Measurements from ENCODE around the gene RBM19.

RBM19 gene

GRCh38 chr12:113804961-113805600 is 161.0 kb downstream of the RBM19 start:
- no peak for DNase-seq (ENCODE audit: low read depth, low spot score)

GRCh38 chr12:113803759-113804140 is 162.4 kb downstream of the RBM19 start:
- no peak for DNase-seq (ENCODE audit: low read depth, low spot score)

GRCh38 chr12:113802966-113803758 is 163.0 kb downstream of the RBM19 start:
- no peak for DNase-seq (ENCODE audit: low read depth, low spot score)

- no peak for DNase-seq (ENCODE audit: low read depth, low spot score)
Measured at GRCh38 chr12:113802000-113802749, 163.9 kb downstream of the RBM19 start.

- DNase-seq (ENCODE audit: low read depth, low spot score): no peak
Measured at GRCh38 chr12:113800201-113800600, 165.9 kb downstream of the RBM19 start.

- no peak for DNase-seq (ENCODE audit: low read depth, low spot score)
Measured at GRCh38 chr12:113798552-113798951, 167.6 kb downstream of the RBM19 start.

GRCh38 chr12:113797535-113797868 is 168.6 kb downstream of the RBM19 start:
- DNase-seq (ENCODE audit: low read depth, low spot score): no peak

- no peak for DNase-seq (ENCODE audit: low read depth, low spot score)
Measured at GRCh38 chr12:113796852-113797534, 169.1 kb downstream of the RBM19 start.

GRCh38 chr12:113796066-113796827 is 169.9 kb downstream of the RBM19 start:
- no peak for DNase-seq (ENCODE audit: low read depth, low spot score)

- no peak for DNase-seq (ENCODE audit: low read depth, low spot score)
Measured at GRCh38 chr12:113795445-113795844, 170.7 kb downstream of the RBM19 start.

GRCh38 chr12:113794774-113795173 is 171.4 kb downstream of the RBM19 start:
- DNase-seq (ENCODE audit: low read depth, low spot score): no peak

- DNase-seq (ENCODE audit: low read depth, low spot score): no peak
Measured at GRCh38 chr12:113793250-113793649, 172.9 kb downstream of the RBM19 start.

- DNase-seq (ENCODE audit: low read depth, low spot score): no peak
Measured at GRCh38 chr12:113792450-113792849, 173.7 kb downstream of the RBM19 start.

- no peak for DNase-seq (ENCODE audit: low read depth, low spot score)
Measured at GRCh38 chr12:113788020-113788856, 177.9 kb downstream of the RBM19 start.

- DNase-seq (ENCODE audit: low read depth, low spot score): no peak
Measured at GRCh38 chr12:113786107-113786506, 180.0 kb downstream of the RBM19 start.

- no peak for DNase-seq (ENCODE audit: low read depth, low spot score)
Measured at GRCh38 chr12:113783811-113784210, 182.3 kb downstream of the RBM19 start.

- no peak for DNase-seq (ENCODE audit: low read depth, low spot score)
Measured at GRCh38 chr12:113782873-113783272, 183.3 kb downstream of the RBM19 start.

- DNase-seq (ENCODE audit: low read depth, low spot score): no peak
Measured at GRCh38 chr12:113781415-113782198, 184.5 kb downstream of the RBM19 start.

- DNase-seq (ENCODE audit: low read depth, low spot score): no peak
Measured at GRCh38 chr12:113779774-113780173, 186.4 kb downstream of the RBM19 start.

All from iPS DF 19.7 (cell line).